Measurements from ENCODE around the gene ZNF277.

Gene ZNF277

GRCh38 chr7:112282476-112283188 is 76.1 kb downstream of the ZNF277 start:
- Histone ChIP-seq H2AK5ac (ENCODE audit: low read length, severe bottlenecking) (no peak overlapping the region), H2BK5ac (ENCODE audit: low read depth, low read length, poor library complexity, severe bottlenecking) (no peak overlapping the region), H3K27me3 (ENCODE audit: control insufficient read depth in 1 of 2, insufficient read depth in 1 of 2, low read length in 2 of 2) (no peaks in the 10 kb centered on the region), H2BK12ac (ENCODE audit: low read length in 2 of 2) (no peak overlapping the region), H3K9ac (ENCODE audit: low read length) (no peak overlapping the region), H3K23ac (ENCODE audit: low read length in 2 of 2) (no peak overlapping the region), H2AFZ (ENCODE audit: low read depth, low read length) (no peak overlapping the region), H3K27ac (ENCODE audit: low read length, poor library complexity, severe bottlenecking) (no peak overlapping the region), H4K8ac (ENCODE audit: low read length) (no peak overlapping the region), H4K91ac (ENCODE audit: low read length) (no peak overlapping the region), H2BK15ac (ENCODE audit: low read depth, poor library complexity, severe bottlenecking) (no peak overlapping the region), H3K4me2 (ENCODE audit: low read length, poor library complexity, severe bottlenecking) (no peak overlapping the region), H2BK120ac (ENCODE audit: low read depth, low read length) (no peak overlapping the region), H3K4ac (ENCODE audit: low read depth in 1 of 2, low read length in 2 of 2) (no peak overlapping the region), H3K4me3 (ENCODE audit: insufficient read depth in 1 of 2, low read depth in 1 of 2, low read length in 2 of 2) (no peak overlapping the region), H3K9me3 (ENCODE audit: control insufficient read depth, low read length) (no peaks in the 10 kb centered on the region), H3K14ac (ENCODE audit: low read length in 2 of 2) (no peak overlapping the region), H3K18ac (ENCODE audit: low read depth in 1 of 2, low read length in 2 of 2) (no peak overlapping the region), H3K36me3 (ENCODE audit: control insufficient read depth in 1 of 2, insufficient read depth in 2 of 2, low read depth in 1 of 2, low read length in 2 of 2) (peaks cover 0 to 2% of the 10 kb centered on the region in 2 experiments), H3K79me1 (replicated peaks; ENCODE audit: low read length, poor library complexity, severe bottlenecking) (peaks cover 36% of the 10 kb centered on the region), H3K4me1 (ENCODE audit: control insufficient read depth, insufficient read depth, low read depth, low read length) (peaks cover 2% of the 10 kb centered on the region)
- 100% methylated on average over 1 of the region's 1 CpG for WGBS
- no peak for DNase-seq

- WGBS = 100% methylated on average over 3 of the region's 4 CpGs
- no peak overlapping the region for H2BK120ac ChIP-seq (ENCODE audit: low read depth, low read length)
Observed at GRCh38 chr7:112283382-112283910, 77.0 kb downstream of the ZNF277 start.

GRCh38 chr7:112286250-112287086 is 80.0 kb downstream of the ZNF277 start:
- H3K9me3 ChIP-seq (ENCODE audit: control insufficient read depth, low read length) = no peaks in the 10 kb centered on the region

More at GRCh38 chr7:112283382-112283910, 77.0 kb downstream of the ZNF277 start:
- H3K4me1 ChIP-seq (ENCODE audit: control insufficient read depth, insufficient read depth, low read depth, low read length) = peaks cover 2% of the 10 kb centered on the region
- no peak overlapping the region for H4K91ac ChIP-seq (ENCODE audit: low read length)
- H3K9me3 ChIP-seq (ENCODE audit: control insufficient read depth, low read length) = no peaks in the 10 kb centered on the region
- no peak overlapping the region for H3K18ac ChIP-seq (ENCODE audit: low read depth in 1 of 2, low read length in 2 of 2)
- peaks cover 2 to 7% of the 10 kb centered on the region in 2 experiments for H3K36me3 ChIP-seq (ENCODE audit: control insufficient read depth in 1 of 2, insufficient read depth in 2 of 2, low read depth in 1 of 2, low read length in 2 of 2)
- H3K79me1 ChIP-seq (replicated peaks; ENCODE audit: low read length, poor library complexity, severe bottlenecking) = peaks cover 37% of the 10 kb centered on the region
- H3K9ac ChIP-seq (ENCODE audit: low read length) = no peak overlapping the region
- H2AK5ac ChIP-seq (ENCODE audit: low read length, severe bottlenecking) = no peak overlapping the region
- H4K8ac ChIP-seq (ENCODE audit: low read length) = no peak overlapping the region
- H3K4ac ChIP-seq (ENCODE audit: low read depth in 1 of 2, low read length in 2 of 2) = no peak overlapping the region
- H3K14ac ChIP-seq (ENCODE audit: low read length in 2 of 2) = no peak overlapping the region
- no peak overlapping the region for H3K23ac ChIP-seq (ENCODE audit: low read length in 2 of 2)
- no peak overlapping the region for H3K4me3 ChIP-seq (ENCODE audit: insufficient read depth in 1 of 2, low read depth in 1 of 2, low read length in 2 of 2)
- no peaks in the 10 kb centered on the region for H3K27me3 ChIP-seq (ENCODE audit: control insufficient read depth in 1 of 2, insufficient read depth in 1 of 2, low read length in 2 of 2)
- DNase-seq = no peak
- no peak overlapping the region for H2BK12ac ChIP-seq (ENCODE audit: low read length in 2 of 2)
- H3K4me2 ChIP-seq (ENCODE audit: low read length, poor library complexity, severe bottlenecking) = no peak overlapping the region
- no peak overlapping the region for H2BK5ac ChIP-seq (ENCODE audit: low read depth, low read length, poor library complexity, severe bottlenecking)
- no peak overlapping the region for H2BK15ac ChIP-seq (ENCODE audit: low read depth, poor library complexity, severe bottlenecking)
- H3K27ac ChIP-seq (ENCODE audit: low read length, poor library complexity, severe bottlenecking) = no peak overlapping the region
- H2AFZ ChIP-seq (ENCODE audit: low read depth, low read length) = no peak overlapping the region

GRCh38 chr7:112288301-112288700 is 81.8 kb downstream of the ZNF277 start:
- Histone ChIP-seq H2BK5ac (ENCODE audit: low read depth, low read length, poor library complexity, severe bottlenecking) (no peak overlapping the region), H3K9ac (ENCODE audit: low read length) (no peak overlapping the region), H2BK15ac (ENCODE audit: low read depth, poor library complexity, severe bottlenecking) (no peak overlapping the region), H3K18ac (ENCODE audit: low read depth in 1 of 2, low read length in 2 of 2) (no peak overlapping the region), H2AK5ac (ENCODE audit: low read length, severe bottlenecking) (no peak overlapping the region), H3K23ac (ENCODE audit: low read length in 2 of 2) (no peak overlapping the region), H3K27ac (ENCODE audit: low read length, poor library complexity, severe bottlenecking) (no peak overlapping the region), H2BK12ac (ENCODE audit: low read length in 2 of 2) (no peak overlapping the region), H3K4me3 (ENCODE audit: insufficient read depth in 1 of 2, low read depth in 1 of 2, low read length in 2 of 2) (no peak overlapping the region), H3K27me3 (ENCODE audit: control insufficient read depth in 1 of 2, insufficient read depth in 1 of 2, low read length in 2 of 2) (no peaks in the 10 kb centered on the region), H3K14ac (ENCODE audit: low read length in 2 of 2) (no peak overlapping the region), H3K36me3 (ENCODE audit: control insufficient read depth in 1 of 2, insufficient read depth in 2 of 2, low read depth in 1 of 2, low read length in 2 of 2) (peaks cover 0 to 8% of the 10 kb centered on the region in 2 experiments), H3K9me3 (ENCODE audit: control insufficient read depth, low read length) (no peaks in the 10 kb centered on the region), H3K4ac (ENCODE audit: low read depth in 1 of 2, low read length in 2 of 2) (no peak overlapping the region), H3K79me1 (replicated peaks; ENCODE audit: low read length, poor library complexity, severe bottlenecking) (peaks cover 17% of the 10 kb centered on the region), H4K8ac (ENCODE audit: low read length) (no peak overlapping the region), H2BK120ac (ENCODE audit: low read depth, low read length) (no peak overlapping the region), H3K4me2 (ENCODE audit: low read length, poor library complexity, severe bottlenecking) (no peak overlapping the region), H4K91ac (ENCODE audit: low read length) (no peak overlapping the region), H2AFZ (ENCODE audit: low read depth, low read length) (no peak overlapping the region), H3K4me1 (ENCODE audit: control insufficient read depth, insufficient read depth, low read depth, low read length) (peaks cover 4% of the 10 kb centered on the region)
- 97% methylated on average over 3 of the region's 3 CpGs for WGBS
- DNase-seq = no peak

More at GRCh38 chr7:112286250-112287086, 80.0 kb downstream of the ZNF277 start:
- Histone ChIP-seq H3K79me1 (replicated peaks; ENCODE audit: low read length, poor library complexity, severe bottlenecking) (peaks cover 24% of the 10 kb centered on the region), H3K4me1 (ENCODE audit: control insufficient read depth, insufficient read depth, low read depth, low read length) (peaks cover 3% of the 10 kb centered on the region), H2BK120ac (ENCODE audit: low read depth, low read length) (no peak overlapping the region), H2BK12ac (ENCODE audit: low read length in 2 of 2) (no peak overlapping the region), H4K91ac (ENCODE audit: low read length) (no peak overlapping the region), H3K4me2 (ENCODE audit: low read length, poor library complexity, severe bottlenecking) (no peak overlapping the region), H4K8ac (ENCODE audit: low read length) (no peak overlapping the region), H3K27me3 (ENCODE audit: control insufficient read depth in 1 of 2, insufficient read depth in 1 of 2, low read length in 2 of 2) (no peaks in the 10 kb centered on the region), H3K4ac (ENCODE audit: low read depth in 1 of 2, low read length in 2 of 2) (no peak overlapping the region), H2AK5ac (ENCODE audit: low read length, severe bottlenecking) (no peak overlapping the region), H2AFZ (ENCODE audit: low read depth, low read length) (no peak overlapping the region), H2BK5ac (ENCODE audit: low read depth, low read length, poor library complexity, severe bottlenecking) (no peak overlapping the region), H2BK15ac (ENCODE audit: low read depth, poor library complexity, severe bottlenecking) (no peak overlapping the region), H3K18ac (ENCODE audit: low read depth in 1 of 2, low read length in 2 of 2) (no peak overlapping the region), H3K36me3 (ENCODE audit: control insufficient read depth in 1 of 2, insufficient read depth in 2 of 2, low read depth in 1 of 2, low read length in 2 of 2) (peaks cover 0 to 8% of the 10 kb centered on the region in 2 experiments), H3K14ac (ENCODE audit: low read length in 2 of 2) (no peak overlapping the region), H3K23ac (ENCODE audit: low read length in 2 of 2) (no peak overlapping the region), H3K4me3 (ENCODE audit: insufficient read depth in 1 of 2, low read depth in 1 of 2, low read length in 2 of 2) (no peak overlapping the region), H3K9ac (ENCODE audit: low read length) (no peak overlapping the region), H3K27ac (ENCODE audit: low read length, poor library complexity, severe bottlenecking) (no peak overlapping the region)
- WGBS = 90% methylated on average over 5 of the region's 5 CpGs
- DNase-seq = no peak

All from mesenchymal stem cell (in vitro differentiated cells and primary cell).